SW 1271 (cell line): Measurements from ENCODE around the gene ARHGEF16.

Experiments
- DNase-seq, 2 experiments: peaks; one replicate each; lab custom pipeline; 2025; lab: John Stamatoyannopoulos, UW

Gene ARHGEF16

DNA sequence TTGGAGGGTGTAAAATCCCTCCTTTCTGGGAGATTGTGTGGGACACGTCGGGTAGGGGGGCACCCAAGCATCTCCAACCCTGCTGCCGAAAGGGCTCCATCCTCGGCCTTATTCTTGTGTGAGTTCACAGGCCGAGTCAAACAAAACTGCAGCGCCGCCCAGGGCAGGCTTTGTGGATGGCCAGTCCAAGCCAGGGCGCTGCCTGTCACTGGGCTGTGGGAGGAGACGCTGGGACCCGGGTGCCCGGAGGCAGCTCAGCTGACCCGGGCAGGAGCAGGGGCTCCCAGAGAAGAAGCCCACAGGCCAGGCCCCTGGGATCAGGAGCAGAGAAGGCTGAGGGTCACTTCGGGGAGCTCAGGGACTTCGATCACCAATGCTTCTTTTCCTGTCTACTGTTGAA is 31.8 kb upstream of the ARHGEF16 start:
- DNase-seq, result no peak

- no peak for DNase-seq
These were observed 31.1 kb upstream of the ARHGEF16 start for GRCh38 chr1:3423245-3423829.

- no peak for DNase-seq
These were observed 30.4 kb upstream of the ARHGEF16 start for GRCh38 chr1:3423896-3424611.

DNA sequence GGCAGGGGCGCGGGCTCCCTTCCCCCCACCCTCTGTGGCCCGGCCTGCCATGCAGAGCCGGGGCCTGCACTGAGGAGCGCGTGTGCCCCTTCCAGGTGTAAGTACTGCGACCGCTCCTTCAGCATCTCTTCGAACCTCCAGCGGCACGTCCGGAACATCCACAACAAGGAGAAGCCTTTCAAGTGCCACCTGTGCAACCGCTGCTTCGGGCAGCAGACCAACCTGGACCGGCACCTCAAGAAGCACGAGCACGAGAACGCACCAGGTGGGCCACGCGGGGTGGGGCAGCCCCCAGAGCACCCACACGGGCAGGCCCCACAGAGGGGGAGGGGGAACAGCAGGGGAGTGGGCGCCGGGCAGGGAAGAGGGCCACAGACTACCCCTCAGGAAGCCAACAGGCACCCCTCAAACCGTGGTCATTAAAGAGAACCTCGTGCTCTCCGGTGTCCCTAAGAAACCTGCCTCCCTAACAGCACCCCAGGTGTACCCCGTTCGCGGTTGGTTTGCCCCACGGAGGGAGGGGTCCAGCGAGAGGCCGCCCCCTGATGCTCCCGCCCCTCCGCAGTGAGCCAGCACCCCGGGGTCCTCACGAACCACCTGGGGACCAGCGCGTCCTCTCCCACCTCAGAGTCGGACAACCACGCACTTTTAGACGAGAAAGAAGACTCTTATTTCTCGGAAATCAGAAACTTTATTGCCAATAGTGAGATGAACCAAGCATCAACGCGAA is 28.8 kb upstream of the ARHGEF16 start:
- no peak for DNase-seq

DNA sequence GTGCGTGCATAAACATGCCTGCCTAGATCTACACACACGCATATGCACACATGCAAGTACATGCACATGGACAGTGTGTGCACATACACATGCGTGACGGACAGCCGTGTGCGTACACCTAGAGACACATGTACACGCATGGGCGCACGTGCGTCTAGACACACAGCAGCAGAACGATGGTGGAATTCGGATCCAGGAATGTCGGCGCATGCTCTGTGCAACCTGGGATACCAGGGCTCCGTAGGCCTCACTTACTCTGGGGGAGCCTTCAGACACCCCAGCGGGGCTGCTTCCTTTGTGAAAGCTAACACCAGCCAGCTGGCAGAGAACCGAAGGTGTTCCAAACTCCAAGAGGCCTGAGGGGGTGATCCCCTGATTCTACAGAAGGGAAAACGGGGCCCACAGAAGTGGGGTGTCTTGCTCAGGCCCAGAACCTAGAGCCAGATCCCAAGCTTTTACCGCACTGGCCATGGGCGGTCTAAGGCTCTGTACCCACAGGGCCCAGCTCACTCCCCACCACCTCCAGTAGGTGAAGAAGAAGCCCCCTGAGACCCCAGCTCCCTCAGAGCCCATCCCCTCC is 27.4 kb upstream of the ARHGEF16 start:
- DNase-seq, result no peak

- DNase-seq, result no peak
These were observed 26.5 kb upstream of the ARHGEF16 start for GRCh38 chr1:3427711-3428704.

- DNase-seq, result no peak
These were observed 25.6 kb upstream of the ARHGEF16 start for GRCh38 chr1:3428899-3429298.

DNA sequence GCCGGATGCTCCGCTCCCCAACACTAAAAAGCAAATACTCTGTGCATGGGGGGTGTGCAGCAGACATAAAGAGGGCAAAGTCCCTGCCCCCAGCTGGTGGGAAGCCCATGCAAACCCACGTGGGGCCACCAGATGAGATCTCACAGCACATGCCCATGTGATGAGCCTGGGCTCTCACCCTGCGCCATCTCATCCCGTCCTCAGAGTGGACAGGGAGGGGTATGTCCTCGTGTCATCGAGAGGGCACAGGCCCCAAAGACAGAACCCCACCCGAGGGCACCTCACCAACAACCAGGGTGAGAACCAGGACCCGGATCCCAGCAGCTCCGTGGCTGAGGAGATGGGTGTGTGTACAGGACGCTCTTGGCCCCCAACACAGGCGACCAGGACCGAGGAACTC is 25.1 kb upstream of the ARHGEF16 start:
- no peak for DNase-seq

GRCh38 chr1:3429766-3430165 is 24.7 kb upstream of the ARHGEF16 start:
- no peak for DNase-seq

DNA sequence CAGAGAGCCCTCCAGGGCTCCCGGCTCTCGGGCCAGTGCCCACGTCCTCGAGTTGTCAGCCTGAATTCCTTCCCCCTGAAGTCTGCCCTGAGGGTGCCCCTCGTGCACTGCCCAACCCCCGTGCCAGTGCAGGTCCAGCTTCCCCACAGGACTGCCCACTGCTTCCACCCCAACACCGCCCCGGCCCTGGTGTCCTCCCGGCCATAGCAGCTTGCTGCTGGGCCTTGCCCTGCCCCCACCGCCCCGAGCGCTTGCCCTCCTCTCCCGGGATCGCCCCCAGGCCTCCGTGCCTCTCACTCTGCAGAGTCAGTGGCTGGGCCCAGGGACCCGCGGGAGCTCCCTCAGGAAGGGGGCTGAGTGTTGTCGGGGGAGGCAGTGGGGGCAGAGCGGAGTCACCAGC is 24.1 kb upstream of the ARHGEF16 start:
- no peak for DNase-seq

- no peak for DNase-seq
These were observed 23.6 kb upstream of the ARHGEF16 start for GRCh38 chr1:3430820-3431219.

- DNase-seq, result peak in 1 of 2 experiments; percentile 2
These were observed 23.2 kb upstream of the ARHGEF16 start for GRCh38 chr1:3431266-3431665.

GRCh38 chr1:3431686-3432085 is 22.8 kb upstream of the ARHGEF16 start:
- no peak for DNase-seq

GRCh38 chr1:3432306-3432705 is 22.2 kb upstream of the ARHGEF16 start:
- DNase-seq, result no peak

GRCh38 chr1:3433076-3433475 is 21.4 kb upstream of the ARHGEF16 start:
- DNase-seq, result no peak

DNA sequence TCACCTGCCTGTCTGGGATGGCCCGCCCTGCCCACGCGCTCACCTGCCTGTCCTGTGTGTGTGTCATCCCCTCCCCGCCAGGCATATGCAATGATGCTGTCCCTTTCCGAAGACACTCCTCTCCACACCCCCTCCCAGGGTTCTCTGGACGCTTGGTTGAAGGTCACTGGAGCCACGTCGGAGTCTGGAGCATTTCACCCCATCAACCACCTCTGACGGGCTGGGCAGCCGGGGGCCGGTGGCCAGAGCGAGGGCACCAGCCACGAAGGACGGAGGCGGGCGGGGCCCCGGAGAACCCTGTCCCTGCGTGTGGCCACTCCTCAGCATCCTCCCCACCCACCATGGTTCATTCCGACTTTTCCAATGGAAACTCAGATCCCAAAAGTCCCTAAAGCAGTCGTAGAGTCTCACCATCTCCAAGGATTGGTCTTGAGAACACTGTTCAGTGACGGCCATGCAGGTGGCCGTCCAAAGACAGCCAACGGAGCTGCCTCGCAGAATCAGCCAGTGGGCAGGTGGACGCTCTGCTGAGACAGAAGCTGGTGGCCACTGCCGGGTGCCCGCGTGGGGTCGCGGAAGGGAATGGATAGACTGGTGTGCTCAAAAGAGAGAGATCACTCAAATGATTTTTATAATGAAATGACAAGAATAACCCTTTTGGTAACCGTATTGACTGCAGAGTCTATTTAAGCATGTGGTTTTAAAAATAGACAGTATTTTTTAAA is 20.7 kb upstream of the ARHGEF16 start:
- DNase-seq, result no peak

- no peak for DNase-seq
These were observed 19.9 kb upstream of the ARHGEF16 start for GRCh38 chr1:3434406-3435110.

DNA sequence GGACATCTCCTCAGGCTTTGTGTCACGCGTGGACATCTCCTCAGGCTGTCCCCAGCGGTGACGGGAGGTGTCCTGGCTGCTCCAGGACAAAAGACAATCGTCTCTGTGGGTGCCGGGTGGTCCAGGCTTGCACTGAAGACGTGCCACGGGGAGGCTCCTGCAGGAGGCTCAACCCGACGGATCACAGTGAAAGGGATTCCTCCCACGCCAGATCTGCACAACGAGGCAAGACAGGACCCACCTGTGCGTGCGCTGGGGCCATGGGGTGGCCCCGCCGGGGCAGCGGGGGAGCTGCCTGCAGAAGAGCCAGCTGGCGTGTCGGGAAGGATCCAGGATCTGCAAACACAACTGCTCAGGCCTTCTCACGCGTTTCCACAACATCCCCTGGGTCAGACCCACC is 18.8 kb upstream of the ARHGEF16 start:
- no peak for DNase-seq

GRCh38 chr1:3436451-3436850 is 18.0 kb upstream of the ARHGEF16 start:
- DNase-seq, result no peak

DNA sequence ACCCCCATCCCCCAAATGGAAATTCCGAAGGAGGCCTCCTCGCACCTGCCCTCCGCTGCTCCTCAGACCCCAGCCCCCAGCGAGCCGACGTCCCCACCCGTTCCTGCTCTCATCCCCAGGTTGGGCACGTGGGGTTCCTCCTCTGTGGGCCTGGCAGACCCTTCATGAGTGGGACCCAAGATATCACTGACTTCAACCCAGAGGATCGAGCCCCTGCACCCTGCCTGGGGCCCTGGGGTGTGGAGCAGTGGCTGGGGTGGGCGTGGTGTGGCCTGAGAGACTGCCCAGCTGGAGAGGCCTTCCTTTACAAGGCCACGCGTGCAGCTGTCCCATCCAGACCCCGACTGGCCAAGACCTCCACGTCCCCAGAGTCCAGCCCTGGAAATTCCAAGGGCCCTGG is 17.6 kb upstream of the ARHGEF16 start:
- no peak for DNase-seq
